ENCODE measurements around the gene ABCA4.
"Not testable (repeated sequence)": the region's sequence is repeated elsewhere in the genome, so short reads cannot be mapped to it uniquely, and the experiment has no call there.

ABCA4 gene

GRCh38 chr1:93999840-94000415 is 121.0 kb downstream of the ABCA4 start:
- H3K27ac ChIP-seq: no peak overlapping the region
- TF ChIP-seq, protein P1, sequence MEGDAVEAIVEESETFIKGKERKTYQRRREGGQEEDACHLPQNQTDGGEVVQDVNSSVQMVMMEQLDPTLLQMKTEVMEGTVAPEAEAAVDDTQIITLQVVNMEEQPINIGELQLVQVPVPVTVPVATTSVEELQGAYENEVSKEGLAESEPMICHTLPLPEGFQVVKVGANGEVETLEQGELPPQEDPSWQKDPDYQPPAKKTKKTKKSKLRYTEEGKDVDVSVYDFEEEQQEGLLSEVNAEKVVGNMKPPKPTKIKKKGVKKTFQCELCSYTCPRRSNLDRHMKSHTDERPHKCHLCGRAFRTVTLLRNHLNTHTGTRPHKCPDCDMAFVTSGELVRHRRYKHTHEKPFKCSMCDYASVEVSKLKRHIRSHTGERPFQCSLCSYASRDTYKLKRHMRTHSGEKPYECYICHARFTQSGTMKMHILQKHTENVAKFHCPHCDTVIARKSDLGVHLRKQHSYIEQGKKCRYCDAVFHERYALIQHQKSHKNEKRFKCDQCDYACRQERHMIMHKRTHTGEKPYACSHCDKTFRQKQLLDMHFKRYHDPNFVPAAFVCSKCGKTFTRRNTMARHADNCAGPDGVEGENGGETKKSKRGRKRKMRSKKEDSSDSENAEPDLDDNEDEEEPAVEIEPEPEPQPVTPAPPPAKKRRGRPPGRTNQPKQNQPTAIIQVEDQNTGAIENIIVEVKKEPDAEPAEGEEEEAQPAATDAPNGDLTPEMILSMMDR (conservative IDR thresholded peaks at IDR 0.05; ENCODE audit: low read depth): no peak
- DNase-seq (ENCODE audit: low spot score): no peak
- ChIA-PET POLR2A (ENCODE audit: low non-redundant PET) (no interaction called here), CTCF (no interaction called here)

DNA sequence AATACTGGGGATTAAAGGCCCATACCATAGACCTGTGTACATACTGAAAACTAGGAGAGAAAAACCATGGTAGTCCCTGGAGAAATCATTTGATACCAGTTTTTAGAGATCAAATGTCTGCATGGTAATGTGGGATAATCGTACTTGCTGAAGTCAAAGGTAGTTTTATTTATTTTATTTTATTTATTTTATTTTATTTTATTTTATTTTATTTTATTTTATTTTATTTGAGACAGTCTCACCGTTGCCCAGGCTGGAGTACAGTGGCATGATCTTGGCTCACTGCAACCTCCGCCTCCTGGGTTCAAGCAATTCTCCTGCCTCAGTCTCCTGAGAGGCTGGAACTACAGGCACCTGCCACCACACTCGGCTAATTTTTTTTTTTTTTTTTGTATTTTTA is 122.4 kb downstream of the ABCA4 start:
- DNase-seq (ENCODE audit: low spot score); H3K27ac ChIP-seq; POLR2A ChIA-PET (ENCODE audit: low non-redundant PET); CTCF ChIA-PET: not testable (repeated sequence)

- ChIA-PET CTCF (interaction anchor here (1.2 kb wide), 1 partner anchor 28 kb away, joined by 3 read pairs; no protein-coding TSS in a partner anchor), POLR2A (ENCODE audit: low non-redundant PET) (interaction anchor here (0.7 kb wide), 1 partner anchor 36 kb away, joined by 5 read pairs; no protein-coding TSS in a partner anchor)
- DNase-seq (ENCODE audit: low spot score): no peak
- no peak overlapping the region for H3K27ac ChIP-seq
- TF ChIP-seq, protein P1 (conservative IDR thresholded peaks at IDR 0.05; ENCODE audit: low read depth): no peak
These were observed 123.2 kb downstream of the ABCA4 start for GRCh38 chr1:93997756-93998155.

DNA sequence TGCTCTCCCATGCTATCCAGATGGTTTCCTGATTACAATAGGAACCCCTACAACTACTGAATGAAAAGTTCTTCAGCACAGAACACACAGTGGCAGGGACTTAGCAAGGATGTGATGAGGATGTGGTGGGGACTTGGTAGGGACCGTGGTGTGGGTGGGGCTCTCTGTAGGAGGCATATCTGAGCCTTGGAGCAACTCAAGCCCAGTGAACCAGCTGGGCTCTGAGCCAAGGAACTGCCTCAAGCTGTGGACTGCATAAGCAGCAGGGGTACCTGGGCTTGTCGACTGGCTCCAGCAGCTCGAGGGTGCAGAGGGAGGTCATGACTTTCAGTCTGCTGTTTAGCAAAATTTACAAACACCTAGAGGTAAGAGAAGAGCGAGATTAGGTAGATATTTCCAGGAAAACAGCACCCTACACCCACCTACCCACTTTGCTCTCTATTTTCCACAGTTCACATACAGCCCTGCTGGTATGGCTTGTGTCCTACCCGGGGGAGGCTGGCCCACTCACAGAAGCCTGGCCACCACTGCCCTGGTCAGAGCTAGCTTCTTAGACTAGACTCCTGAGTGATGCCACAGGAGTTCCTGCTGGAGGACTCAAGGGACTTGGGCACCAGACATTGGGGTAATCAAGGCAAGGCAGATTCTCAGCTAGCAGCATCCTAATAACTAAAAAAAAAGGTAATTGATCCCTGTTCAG is 125.0 kb downstream of the ABCA4 start:
- ChIA-PET POLR2A (ENCODE audit: low non-redundant PET) (no interaction called here), CTCF (interaction anchor here (0.7 kb wide), 1 partner anchor 150 kb away, joined by 4 read pairs; no protein-coding TSS in a partner anchor)
- TF ChIP-seq, protein P1 (conservative IDR thresholded peaks at IDR 0.05; ENCODE audit: low read depth): no peak
- H3K27ac ChIP-seq: no peak overlapping the region
- DNase-seq (ENCODE audit: low spot score): no peak

DNA sequence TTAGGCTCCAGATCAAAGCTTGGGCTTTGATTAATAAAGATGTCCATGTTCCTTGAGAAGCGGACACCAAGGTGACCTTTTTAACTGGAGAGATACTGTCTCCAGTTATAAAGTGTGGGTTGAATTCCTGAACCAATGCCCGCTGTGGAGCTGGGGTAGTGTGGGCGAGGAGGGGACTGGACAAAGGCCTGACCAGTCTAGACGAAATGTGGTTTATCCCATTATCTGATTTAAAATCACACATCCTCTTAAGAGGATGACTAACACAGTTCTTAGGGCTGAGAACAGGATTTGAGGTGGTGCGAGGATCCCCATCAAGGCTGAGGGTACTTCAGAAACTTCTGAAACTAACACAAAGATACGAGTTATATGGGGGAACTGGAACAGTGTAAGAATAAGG is 127.2 kb downstream of the ABCA4 start:
- ChIA-PET CTCF (interaction anchor here (1.8 kb wide), 1 partner anchor 32 kb away, joined by 6 read pairs; no protein-coding TSS in a partner anchor), POLR2A (ENCODE audit: low non-redundant PET) (interaction anchor here (0.5 kb wide), 1 partner anchor 14 kb away, joined by 3 read pairs; no protein-coding TSS in a partner anchor)
- peak; percentile 15 for DNase-seq (ENCODE audit: low spot score)
- no peak overlapping the region for H3K27ac ChIP-seq
- TF ChIP-seq, protein P1 (conservative IDR thresholded peaks at IDR 0.05; ENCODE audit: low read depth): no peak

DNA sequence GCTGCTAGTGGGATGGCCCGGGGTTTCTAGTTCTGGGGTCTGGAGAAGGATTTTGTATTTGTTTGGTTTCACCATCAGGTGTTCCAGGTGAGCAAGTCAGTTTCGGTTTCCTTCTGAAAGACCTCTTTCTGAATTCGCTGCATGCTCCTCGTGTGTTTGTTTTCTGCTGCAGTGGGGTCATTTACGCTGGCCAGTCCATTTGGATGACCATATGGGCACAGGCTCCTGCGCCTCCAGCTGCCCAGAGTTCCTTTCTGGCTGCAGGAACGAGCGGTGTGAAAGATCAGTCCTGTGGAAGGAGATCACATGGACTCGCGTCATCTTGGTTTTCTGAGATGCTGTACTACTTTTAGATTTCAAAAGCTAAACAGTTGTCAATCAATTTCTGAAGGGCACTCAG is 128.0 kb downstream of the ABCA4 start:
- ChIA-PET POLR2A (ENCODE audit: low non-redundant PET) (no interaction called here), CTCF (interaction anchor here (1.8 kb wide), 1 partner anchor 33 kb away, joined by 6 read pairs; no protein-coding TSS in a partner anchor)
- no peak for DNase-seq (ENCODE audit: low spot score)
- TF ChIP-seq, protein P1 (conservative IDR thresholded peaks at IDR 0.05; ENCODE audit: low read depth): no peak
- no peak overlapping the region for H3K27ac ChIP-seq

GRCh38 chr1:93992190-93992589 is 128.8 kb downstream of the ABCA4 start:
- POLR2A ChIA-PET (ENCODE audit: low non-redundant PET): no interaction called here
- CTCF ChIA-PET: interaction anchor here (0.6 to 1.8 kb wide), 2 partner anchors 13 to 34 kb away, joined by 3 to 6 read pairs; no protein-coding TSS in a partner anchor
- DNase-seq (ENCODE audit: low spot score): no peak
- H3K27ac ChIP-seq: no peak overlapping the region
- TF ChIP-seq, protein P1 (conservative IDR thresholded peaks at IDR 0.05; ENCODE audit: low read depth): no peak

Data from RWPE1 (cell line).